Keratinocyte (primary cell): Measurements from ENCODE around the gene TFF3.

Experiments
- EZH2 ChIP-seq: IDR thresholded peaks from one replicate; pipeline ENCODE4 v1.6.1; 2012; ENCODE audit warnings: inconsistent platforms, mild to moderate bottlenecking, low read length, moderate library complexity
- TF ChIP-seq, protein P1 (sequence below), 3 experiments: IDR thresholded peaks in 1 of 3; conservative IDR thresholded peaks in 1 of 3; optimal IDR thresholded peaks in 1 of 3; 2 replicates in 2 of 3; 3 replicates in 1 of 3; pipeline versions ENCODE3 to v1.5.1; 2011; ENCODE audit warnings: low read length in 3 of 3, mild to moderate bottlenecking in 3 of 3, moderate library complexity in 2 of 3, control low read depth in 1 of 3, inconsistent platforms in 1 of 3; ENCODE audit not compliant: insufficient read depth in 2 of 3; ENCODE audit errors: extremely low read depth in 1 of 3

DNA sequence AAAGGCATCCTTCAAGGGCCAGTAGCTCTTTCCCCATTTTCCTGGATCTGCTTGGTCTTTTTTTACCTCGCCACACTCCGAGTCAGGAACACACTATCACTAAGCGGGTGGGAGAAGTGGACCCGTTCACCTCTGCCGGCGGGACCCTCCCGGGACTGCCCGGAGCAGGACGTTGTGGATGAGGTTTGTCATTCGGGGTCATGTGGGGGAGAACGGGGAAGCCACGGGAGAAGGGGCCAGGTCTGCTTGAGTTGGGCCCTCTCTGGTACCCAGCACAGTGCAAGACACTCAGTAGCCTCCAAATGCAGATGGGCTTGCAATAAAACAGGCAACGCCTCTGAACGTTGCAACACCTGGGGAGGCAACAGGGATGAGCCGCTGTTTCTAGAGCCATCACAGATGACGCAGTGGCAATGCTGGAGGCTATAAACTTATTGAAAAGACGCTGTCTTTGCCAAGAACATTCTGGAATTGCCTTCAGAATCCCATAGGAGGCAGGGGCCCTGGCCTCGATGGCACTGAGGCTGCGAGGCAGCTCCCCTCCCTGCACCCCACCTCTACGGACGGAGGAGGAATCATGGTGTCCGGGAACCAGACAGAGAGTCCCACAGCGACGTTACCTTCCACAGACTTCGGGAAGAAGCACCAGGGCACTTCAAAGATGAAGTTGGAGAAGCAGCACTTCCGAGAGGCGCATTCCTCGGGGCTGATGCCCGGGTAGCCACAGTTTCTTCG, 31.8 kb upstream of the TFF3 start:
- TF ChIP-seq, protein P1, sequence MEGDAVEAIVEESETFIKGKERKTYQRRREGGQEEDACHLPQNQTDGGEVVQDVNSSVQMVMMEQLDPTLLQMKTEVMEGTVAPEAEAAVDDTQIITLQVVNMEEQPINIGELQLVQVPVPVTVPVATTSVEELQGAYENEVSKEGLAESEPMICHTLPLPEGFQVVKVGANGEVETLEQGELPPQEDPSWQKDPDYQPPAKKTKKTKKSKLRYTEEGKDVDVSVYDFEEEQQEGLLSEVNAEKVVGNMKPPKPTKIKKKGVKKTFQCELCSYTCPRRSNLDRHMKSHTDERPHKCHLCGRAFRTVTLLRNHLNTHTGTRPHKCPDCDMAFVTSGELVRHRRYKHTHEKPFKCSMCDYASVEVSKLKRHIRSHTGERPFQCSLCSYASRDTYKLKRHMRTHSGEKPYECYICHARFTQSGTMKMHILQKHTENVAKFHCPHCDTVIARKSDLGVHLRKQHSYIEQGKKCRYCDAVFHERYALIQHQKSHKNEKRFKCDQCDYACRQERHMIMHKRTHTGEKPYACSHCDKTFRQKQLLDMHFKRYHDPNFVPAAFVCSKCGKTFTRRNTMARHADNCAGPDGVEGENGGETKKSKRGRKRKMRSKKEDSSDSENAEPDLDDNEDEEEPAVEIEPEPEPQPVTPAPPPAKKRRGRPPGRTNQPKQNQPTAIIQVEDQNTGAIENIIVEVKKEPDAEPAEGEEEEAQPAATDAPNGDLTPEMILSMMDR (optimal IDR thresholded peaks at IDR 0.05 in 1 of 3, IDR thresholded peaks at IDR 0.05 in 1 of 3, conservative IDR thresholded peaks at IDR 0.05 in 1 of 3; ENCODE audit: extremely low read depth in 1 of 3, insufficient read depth in 2 of 3, low read length in 3 of 3), result no peak
- TF ChIP-seq EZH2, result no peak
